ENCODE data around the gene LRRC36. TPM values are rescaled to one million over a fixed set of nuclear protein-coding genes. Genes with fewer than 3 reads are reported as not detected.
"Not testable (repeated sequence)": the region's sequence is repeated elsewhere in the genome, so short reads cannot be mapped to it uniquely, and the experiment has no call there.

LRRC36 gene
- total RNA-seq, 2 donors from 2014 or later = 1.1 TPM; not detected in 1

- Histone ChIP-seq H3K4me3 (no peak overlapping the region), H3K9me3 (no peaks in the 10 kb centered on the region), H3K9ac (ENCODE audit: low read depth in 2 of 2, low read length in 2 of 2) (no peak overlapping the region), H3K36me3 (no peaks in the 10 kb centered on the region), H3K27me3 (no peaks in the 10 kb centered on the region), H3K4me1 (no peaks in the 10 kb centered on the region), H3K27ac (no peak overlapping the region)
- intact Hi-C loops (cut with DNase I) = no loop called here
- TF ChIP-seq CTCF (IDR thresholded peaks at IDR 0.05) = no peak
- no peak for DNase-seq
Measured at GRCh38 chr16:67361038-67361437, 34.4 kb downstream of the LRRC36 start.

- no peaks in the 10 kb centered on the region for H3K4me1 ChIP-seq
- TF ChIP-seq CTCF (IDR thresholded peaks at IDR 0.05) = no peak
- DNase-seq = no peak
- no peak overlapping the region for H3K9ac ChIP-seq (ENCODE audit: low read depth in 2 of 2, low read length in 2 of 2)
- intact Hi-C loops (cut with DNase I) = no loop called here
- no peaks in the 10 kb centered on the region for H3K9me3 ChIP-seq
- H3K27ac ChIP-seq = peak overlapping the region; percentile 10
- H3K27me3 ChIP-seq = no peaks in the 10 kb centered on the region
- no peak overlapping the region for H3K4me3 ChIP-seq
- H3K36me3 ChIP-seq = no peaks in the 10 kb centered on the region
Measured at GRCh38 chr16:67364600-67365235, 38.1 kb downstream of the LRRC36 start.

GRCh38 chr16:67370661-67371060, 44.0 kb downstream of the LRRC36 start:
- DNase-seq = peak; percentile 33
- peak overlapping the region; percentile 39 for H3K27ac ChIP-seq
- no peak for TF ChIP-seq CTCF (IDR thresholded peaks at IDR 0.05)
- H3K9ac ChIP-seq (ENCODE audit: low read depth in 2 of 2, low read length in 2 of 2) = no peak overlapping the region
- H3K27me3 ChIP-seq = no peaks in the 10 kb centered on the region
- intact Hi-C loops (cut with DNase I) = no loop called here
- no peaks in the 10 kb centered on the region for H3K9me3 ChIP-seq
- no peaks in the 10 kb centered on the region for H3K36me3 ChIP-seq
- no peaks in the 10 kb centered on the region for H3K4me1 ChIP-seq
- no peak overlapping the region for H3K4me3 ChIP-seq

- Histone ChIP-seq H3K4me1 (no peaks in the 10 kb centered on the region), H3K9ac (ENCODE audit: low read depth in 2 of 2, low read length in 2 of 2) (no peak overlapping the region), H3K27ac (no peak overlapping the region), H3K27me3 (no peaks in the 10 kb centered on the region), H3K36me3 (no peaks in the 10 kb centered on the region), H3K4me3 (no peak overlapping the region), H3K9me3 (no peaks in the 10 kb centered on the region)
- no peak for DNase-seq
- intact Hi-C loops (cut with DNase I) = no loop called here
- TF ChIP-seq CTCF (IDR thresholded peaks at IDR 0.05) = no peak
Measured at GRCh38 chr16:67372664-67373063, 46.0 kb downstream of the LRRC36 start.

- H3K9ac ChIP-seq (ENCODE audit: low read depth in 2 of 2, low read length in 2 of 2); H3K36me3 ChIP-seq; intact Hi-C loops (cut with DNase I); H3K4me1 ChIP-seq; H3K9me3 ChIP-seq; DNase-seq; H3K27me3 ChIP-seq; H3K27ac ChIP-seq; H3K4me3 ChIP-seq: not testable (repeated sequence)
Measured at GRCh38 chr16:67376012-67376411, 49.4 kb downstream of the LRRC36 start.

- H3K27me3 ChIP-seq = no peaks in the 10 kb centered on the region
- H3K4me1 ChIP-seq = no peaks in the 10 kb centered on the region
- no peak overlapping the region for H3K4me3 ChIP-seq
- no peaks in the 10 kb centered on the region for H3K9me3 ChIP-seq
- no peak overlapping the region for H3K27ac ChIP-seq
- H3K9ac ChIP-seq (ENCODE audit: low read depth in 2 of 2, low read length in 2 of 2) = no peak overlapping the region
- no peaks in the 10 kb centered on the region for H3K36me3 ChIP-seq
- TF ChIP-seq CTCF (IDR thresholded peaks at IDR 0.05) = no peak
- intact Hi-C loops (cut with DNase I) = no loop called here
- no peak for DNase-seq
Measured at GRCh38 chr16:67378642-67379041, 52.0 kb downstream of the LRRC36 start.

Measured in colonic mucosa (tissue), 4 donors.